ENCODE measurements around the gene ITGA11. TPM values are rescaled to one million over a fixed set of nuclear protein-coding genes. Genes with fewer than 3 reads are reported as not detected.

ITGA11 gene
- total RNA-seq, 1 donor from 2014 or later: 7.1 TPM

GRCh38 chr15:68363353-68363752 lies 68.6 kb downstream of the ITGA11 start:
- Histone ChIP-seq H3K36me3 (no peaks in the 10 kb centered on the region), H3K27me3 (no peaks in the 10 kb centered on the region), H3K27ac (no peak overlapping the region), H3K4me1 (peaks cover 21% of the 10 kb centered on the region), H3K4me3 (no peak overlapping the region), H3K9me3 (no peaks in the 10 kb centered on the region)
- DNase-seq (no peak), ATAC-seq (no peak)
- intact Hi-C loops (cut with DNase I): no loop called here
- TF ChIP-seq, protein P1, sequence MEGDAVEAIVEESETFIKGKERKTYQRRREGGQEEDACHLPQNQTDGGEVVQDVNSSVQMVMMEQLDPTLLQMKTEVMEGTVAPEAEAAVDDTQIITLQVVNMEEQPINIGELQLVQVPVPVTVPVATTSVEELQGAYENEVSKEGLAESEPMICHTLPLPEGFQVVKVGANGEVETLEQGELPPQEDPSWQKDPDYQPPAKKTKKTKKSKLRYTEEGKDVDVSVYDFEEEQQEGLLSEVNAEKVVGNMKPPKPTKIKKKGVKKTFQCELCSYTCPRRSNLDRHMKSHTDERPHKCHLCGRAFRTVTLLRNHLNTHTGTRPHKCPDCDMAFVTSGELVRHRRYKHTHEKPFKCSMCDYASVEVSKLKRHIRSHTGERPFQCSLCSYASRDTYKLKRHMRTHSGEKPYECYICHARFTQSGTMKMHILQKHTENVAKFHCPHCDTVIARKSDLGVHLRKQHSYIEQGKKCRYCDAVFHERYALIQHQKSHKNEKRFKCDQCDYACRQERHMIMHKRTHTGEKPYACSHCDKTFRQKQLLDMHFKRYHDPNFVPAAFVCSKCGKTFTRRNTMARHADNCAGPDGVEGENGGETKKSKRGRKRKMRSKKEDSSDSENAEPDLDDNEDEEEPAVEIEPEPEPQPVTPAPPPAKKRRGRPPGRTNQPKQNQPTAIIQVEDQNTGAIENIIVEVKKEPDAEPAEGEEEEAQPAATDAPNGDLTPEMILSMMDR (IDR thresholded peaks at IDR 0.05): no peak

- ATAC-seq (no peak), DNase-seq (no peak)
- H3K9me3 ChIP-seq: no peaks in the 10 kb centered on the region
- H3K4me1 ChIP-seq: peaks cover 21% of the 10 kb centered on the region
- TF ChIP-seq, protein P1 (IDR thresholded peaks at IDR 0.05): no peak
- H3K36me3 ChIP-seq: no peaks in the 10 kb centered on the region
- H3K27me3 ChIP-seq: no peaks in the 10 kb centered on the region
- intact Hi-C loops (cut with DNase I): no loop called here
- no peak overlapping the region for H3K4me3 ChIP-seq
- no peak overlapping the region for H3K27ac ChIP-seq
Measured at GRCh38 chr15:68362537-68363126, 69.3 kb downstream of the ITGA11 start.

GRCh38 chr15:68360721-68361120 lies 71.2 kb downstream of the ITGA11 start:
- DNase-seq (no peak), ATAC-seq (no peak)
- Histone ChIP-seq H3K4me1 (peaks cover 19% of the 10 kb centered on the region), H3K9me3 (no peaks in the 10 kb centered on the region), H3K36me3 (no peaks in the 10 kb centered on the region), H3K27ac (no peak overlapping the region), H3K27me3 (no peaks in the 10 kb centered on the region), H3K4me3 (no peak overlapping the region)
- TF ChIP-seq, protein P1 (IDR thresholded peaks at IDR 0.05): no peak
- intact Hi-C loops (cut with DNase I): no loop called here

DNA sequence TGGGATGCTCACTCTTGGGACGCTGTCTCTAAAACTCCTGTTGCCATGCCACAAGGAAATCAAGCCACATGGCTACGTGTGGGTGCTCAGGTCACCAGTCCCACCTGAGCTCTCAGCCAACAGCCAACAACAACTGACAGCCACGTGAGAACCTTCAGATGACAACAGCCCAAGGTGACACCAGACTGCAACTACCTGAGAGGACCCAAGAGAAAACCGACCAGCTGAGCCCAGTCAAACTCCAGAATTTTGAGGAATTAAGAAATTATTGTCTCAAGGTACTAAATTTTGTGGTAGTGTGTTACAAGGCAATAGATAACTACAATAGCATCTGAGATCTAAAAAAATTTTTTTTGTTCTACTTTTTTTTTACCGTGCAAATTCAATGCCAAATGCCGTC lies 75.2 kb downstream of the ITGA11 start:
- ATAC-seq: no peak
- Histone ChIP-seq H3K27ac (no peak overlapping the region), H3K4me3 (no peak overlapping the region), H3K36me3 (no peaks in the 10 kb centered on the region), H3K9me3 (no peaks in the 10 kb centered on the region), H3K4me1 (peaks cover 9% of the 10 kb centered on the region), H3K27me3 (no peaks in the 10 kb centered on the region)
- TF ChIP-seq, protein P1 (IDR thresholded peaks at IDR 0.05): no peak
- intact Hi-C loops (cut with DNase I): no loop called here
- DNase-seq: no peak

- Histone ChIP-seq H3K4me3 (no peak overlapping the region), H3K27me3 (no peaks in the 10 kb centered on the region), H3K9me3 (no peaks in the 10 kb centered on the region), H3K4me1 (peaks cover 9% of the 10 kb centered on the region), H3K27ac (no peak overlapping the region), H3K36me3 (no peaks in the 10 kb centered on the region)
- intact Hi-C loops (cut with DNase I): no loop called here
- TF ChIP-seq, protein P1 (IDR thresholded peaks at IDR 0.05): no peak
- DNase-seq (no peak), ATAC-seq (no peak)
Measured at GRCh38 chr15:68354923-68355322, 77.0 kb downstream of the ITGA11 start.

DNA sequence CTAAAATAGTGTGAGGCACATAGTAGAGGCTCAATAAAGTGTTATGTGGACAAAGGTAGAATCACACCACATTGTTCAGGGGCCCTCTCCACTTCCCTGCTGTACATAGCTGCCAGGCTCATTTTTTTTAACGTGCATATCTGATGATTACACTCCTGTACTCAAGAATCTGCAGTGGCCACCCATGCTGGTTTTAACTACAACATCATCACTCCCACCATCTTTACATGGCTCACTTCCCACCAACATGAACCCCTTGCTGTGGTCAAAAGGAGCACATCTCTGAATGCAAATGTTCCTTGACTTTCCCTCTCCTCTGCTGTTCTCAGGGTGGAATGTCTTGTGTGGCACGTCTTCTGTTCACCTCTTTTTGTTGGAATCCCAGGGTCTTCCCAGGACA lies 77.7 kb downstream of the ITGA11 start:
- Histone ChIP-seq H3K36me3 (no peaks in the 10 kb centered on the region), H3K9me3 (no peaks in the 10 kb centered on the region), H3K4me3 (no peak overlapping the region), H3K27ac (no peak overlapping the region), H3K27me3 (no peaks in the 10 kb centered on the region), H3K4me1 (peaks cover 9% of the 10 kb centered on the region)
- TF ChIP-seq, protein P1 (IDR thresholded peaks at IDR 0.05): no peak
- DNase-seq (no peak), ATAC-seq (no peak)
- intact Hi-C loops (cut with DNase I): no loop called here
